ENCODE results near the gene ARHGAP42.
A peak's percentile ranks its signal among the peaks of the same experiment; 100 is the strongest.

The ARHGAP42 gene

DNA sequence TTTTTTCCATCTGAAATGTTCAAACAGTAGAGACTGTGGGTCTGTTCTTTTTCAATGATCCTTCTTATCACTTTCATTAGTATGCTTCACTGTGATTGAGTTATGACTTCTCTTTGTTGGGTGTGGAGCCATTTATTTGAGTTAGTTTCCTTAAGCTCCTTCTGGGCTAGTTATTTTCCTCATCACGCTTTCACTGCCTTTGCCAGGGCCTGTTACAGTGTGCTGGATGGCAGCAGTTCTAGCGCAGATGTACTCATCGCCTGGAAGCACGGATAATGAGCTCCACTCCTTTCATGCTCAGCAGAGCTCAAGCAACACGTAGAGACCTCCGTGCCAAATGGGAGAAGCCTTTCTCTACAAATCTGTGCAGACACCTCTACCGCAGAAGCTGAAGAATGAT is 7.0 kb upstream of the ARHGAP42 start:
- no peak for DNase-seq

DNA sequence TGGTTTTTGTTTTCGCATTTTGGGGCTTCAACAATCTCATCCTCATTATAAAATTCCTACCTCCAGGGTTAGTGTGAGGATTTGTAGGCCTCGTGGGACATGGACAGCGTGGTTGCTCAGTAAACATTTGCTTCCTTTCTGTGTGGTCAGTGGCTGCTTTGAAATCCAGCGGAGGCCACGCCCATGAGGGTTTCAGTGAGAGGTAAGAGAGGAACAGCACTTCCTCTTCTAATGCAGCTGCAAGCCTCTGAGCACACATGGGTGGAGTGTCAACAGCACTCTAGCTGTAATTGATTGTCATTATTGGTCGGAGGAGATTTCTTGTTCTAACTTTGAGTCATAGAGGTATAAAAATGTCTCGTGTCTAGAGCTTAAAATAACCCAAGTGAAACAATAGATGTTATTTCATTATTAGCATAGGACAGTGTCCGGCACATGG is 6.0 kb upstream of the ARHGAP42 start:
- DNase-seq, result no peak

GRCh38 chr11:100682247-100682969 is 4.7 kb upstream of the ARHGAP42 start:
- DNase-seq, result no peak

GRCh38 chr11:100683126-100683525 is 4.0 kb upstream of the ARHGAP42 start:
- DNase-seq, result no peak

GRCh38 chr11:100684101-100685065 is 2.7 kb upstream of the ARHGAP42 start:
- DNase-seq, result no peak

- DNase-seq, result peak; percentile 66
These were observed 523 bp upstream of the ARHGAP42 start for GRCh38 chr11:100686476-100687053.

DNA sequence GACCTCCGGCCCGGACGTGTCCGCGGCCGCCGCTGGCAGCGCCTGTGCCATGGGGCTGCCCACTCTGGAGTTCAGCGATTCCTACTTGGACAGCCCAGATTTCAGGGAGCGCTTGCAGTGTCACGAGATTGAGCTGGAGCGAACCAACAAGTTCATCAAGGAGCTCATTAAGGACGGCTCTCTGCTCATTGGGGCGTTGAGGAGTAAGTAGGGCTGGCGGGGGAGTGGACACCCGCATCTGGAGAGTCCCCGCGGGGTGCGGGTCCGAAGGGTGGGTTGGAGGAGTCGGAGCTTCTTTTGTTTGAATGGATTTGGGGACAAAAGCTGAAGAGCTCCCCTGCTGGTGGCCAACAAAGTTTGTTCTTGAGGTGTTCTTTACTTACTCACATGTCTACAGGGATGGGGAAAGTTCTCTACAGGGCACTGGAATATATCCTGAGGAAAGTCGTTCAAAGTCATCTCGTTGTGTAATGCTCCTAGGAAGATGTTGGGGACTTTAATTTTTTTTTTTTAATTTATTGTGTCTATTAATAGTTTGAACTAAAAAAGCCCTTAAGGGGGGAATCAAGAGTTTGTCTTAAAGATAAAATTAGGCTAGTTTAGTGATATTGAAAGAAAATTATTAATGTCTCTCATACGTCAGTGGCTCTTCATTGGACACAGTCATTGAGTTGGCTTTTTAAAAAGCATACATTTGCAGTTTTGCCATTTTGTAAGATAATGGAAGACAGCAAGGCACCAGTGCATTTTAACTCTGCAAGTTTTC is 725 bp downstream of the ARHGAP42 start:
- peak; percentile 86 for DNase-seq

DNA sequence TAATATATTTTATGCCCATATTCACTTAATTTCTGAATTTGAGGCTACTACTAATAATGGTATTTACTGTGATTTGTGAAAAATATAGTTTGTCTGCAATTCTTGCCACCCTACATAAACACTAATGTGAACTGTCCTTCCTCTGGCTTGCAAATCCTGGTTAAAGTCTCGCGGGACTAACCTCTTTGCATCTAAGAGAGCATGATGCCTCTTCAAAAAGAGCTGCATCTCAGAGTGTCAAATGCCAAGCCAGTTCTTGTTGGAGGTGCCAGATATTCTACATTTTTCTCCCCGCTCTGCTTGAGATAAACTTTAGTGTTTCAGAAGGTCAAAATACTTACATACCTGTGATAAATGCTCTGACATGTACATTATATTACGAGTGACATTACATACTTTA is 2.1 kb downstream of the ARHGAP42 start:
- DNase-seq, result no peak

- no peak for DNase-seq
These were observed 5.0 kb downstream of the ARHGAP42 start for GRCh38 chr11:100691896-100692653.

DNA sequence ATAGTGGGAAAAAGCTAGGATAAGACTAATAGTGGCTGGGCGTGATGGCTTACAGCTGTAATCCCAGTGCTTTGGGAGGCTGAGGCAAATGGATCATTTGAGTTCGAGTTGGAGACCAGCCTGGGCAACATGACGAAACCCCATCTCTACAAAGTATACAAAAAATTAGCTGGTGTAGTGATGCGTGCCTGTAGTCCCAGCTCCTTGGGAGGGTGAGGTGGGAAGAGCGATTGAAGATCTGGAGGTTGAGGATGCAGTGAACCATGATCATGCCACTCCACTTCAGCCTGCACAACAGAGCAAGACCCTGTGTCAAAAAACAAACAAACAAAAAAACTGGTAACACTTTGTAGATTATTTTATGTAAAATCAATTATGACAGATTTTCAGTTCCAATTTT is 8.8 kb downstream of the ARHGAP42 start:
- DNase-seq, result no peak

GRCh38 chr11:100703139-100703538 is 16.1 kb downstream of the ARHGAP42 start:
- no peak for DNase-seq

DNA sequence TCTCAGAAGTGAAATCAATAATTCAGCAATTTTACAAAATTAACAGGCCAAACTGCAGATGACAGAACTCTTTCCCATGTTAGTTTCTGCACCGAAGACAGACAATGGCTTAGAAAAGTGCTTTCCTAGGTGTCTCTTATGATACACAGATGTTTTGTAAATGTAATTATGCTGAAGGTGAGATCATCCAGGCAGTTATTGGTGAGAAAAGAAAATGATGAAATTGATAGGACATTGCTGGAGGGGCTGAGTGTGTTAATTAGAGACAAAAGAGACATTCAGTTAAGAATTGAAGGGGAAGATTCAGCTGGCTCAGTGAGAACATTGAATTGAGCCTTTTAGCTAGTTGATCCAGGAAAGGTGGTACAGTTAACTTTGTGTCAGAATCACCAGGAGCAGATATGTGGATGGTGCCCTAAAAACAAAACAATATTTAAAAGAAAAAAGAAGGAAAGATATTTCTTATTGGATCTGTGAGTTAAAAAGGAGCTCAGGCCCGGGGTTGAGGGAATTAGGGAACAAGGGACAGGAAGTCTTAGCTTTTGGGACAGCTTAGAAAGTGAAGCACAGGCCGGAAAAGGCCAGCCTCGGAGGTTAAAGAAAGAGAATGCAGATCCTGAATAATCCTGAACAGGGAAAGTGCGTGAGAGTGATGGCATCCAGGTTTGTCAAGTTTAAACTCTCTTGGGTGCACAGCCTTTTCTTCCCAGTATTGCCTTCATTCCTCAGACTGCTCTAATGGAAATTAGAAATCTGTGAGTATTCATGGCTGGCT is 16.9 kb downstream of the ARHGAP42 start:
- DNase-seq, result no peak

DNA sequence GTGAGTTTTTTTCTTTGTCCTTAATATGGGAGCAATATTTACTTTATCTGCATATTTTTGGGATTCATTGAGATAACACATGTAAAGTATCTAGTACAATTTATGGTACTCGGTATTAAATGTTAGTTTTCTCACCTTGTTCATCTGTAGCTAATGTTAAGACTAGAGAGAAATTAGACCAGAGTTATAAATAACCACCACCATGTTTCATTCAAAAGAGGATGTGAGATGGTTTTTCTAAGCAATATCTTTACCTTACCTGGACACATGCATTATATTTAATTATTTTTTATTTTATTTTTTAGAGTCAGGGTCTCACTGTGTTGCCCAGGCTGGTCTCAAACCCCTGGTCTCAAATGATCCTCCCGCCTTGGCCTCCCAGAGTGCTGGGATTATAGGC is 18.4 kb downstream of the ARHGAP42 start:
- DNase-seq, result no peak

DNA sequence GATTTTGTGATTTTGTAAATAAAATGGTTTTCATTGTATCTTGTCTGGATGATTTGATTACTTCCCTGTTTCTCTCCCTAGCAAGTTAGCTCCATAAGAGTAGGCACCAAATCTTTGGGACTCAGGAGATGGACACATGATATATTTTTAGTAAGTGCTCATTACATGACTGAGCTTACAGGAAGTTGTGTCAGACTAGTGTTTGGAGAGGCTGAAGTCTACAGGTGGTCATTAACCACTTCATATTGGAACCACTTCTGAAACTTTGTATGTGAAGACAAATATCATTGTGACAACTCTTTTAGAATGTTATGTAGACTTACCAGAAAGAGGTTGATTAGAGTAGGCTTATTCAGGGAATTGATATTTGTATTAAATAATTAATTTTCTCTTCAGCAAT is 19.1 kb downstream of the ARHGAP42 start:
- DNase-seq, result no peak

DNA sequence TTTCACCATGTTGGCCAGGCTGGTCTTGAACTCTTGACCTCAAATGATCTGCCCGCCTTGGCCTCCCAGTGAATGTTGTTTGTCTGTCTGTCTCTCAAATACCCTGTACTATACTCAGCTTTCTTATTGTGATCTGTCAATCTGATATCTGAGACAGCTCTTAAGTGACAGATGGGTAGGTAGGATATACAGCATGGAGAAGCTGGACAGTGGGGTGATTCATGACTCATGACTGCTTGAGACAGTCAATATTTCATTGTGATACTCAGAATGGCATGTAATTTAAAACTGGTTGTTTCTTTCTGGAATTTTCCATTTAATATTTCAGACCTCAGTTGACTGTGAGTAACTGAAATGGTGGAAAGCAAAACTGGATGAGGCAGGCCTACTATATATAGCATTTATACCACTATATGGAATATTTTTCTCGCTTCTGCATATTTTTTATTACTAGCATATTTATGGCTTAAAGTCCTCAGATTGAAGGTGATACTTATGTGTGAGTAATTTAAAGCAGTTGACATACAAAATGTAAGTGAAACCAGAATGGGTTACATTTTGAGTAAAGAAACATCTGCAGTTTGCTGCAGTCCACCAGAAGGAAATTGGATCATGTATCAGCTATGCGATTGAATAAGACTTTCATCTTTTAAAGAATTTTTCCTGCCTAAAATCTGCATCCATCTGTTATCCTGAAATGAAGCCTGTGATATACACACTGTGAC is 22.3 kb downstream of the ARHGAP42 start:
- DNase-seq, result no peak

DNA sequence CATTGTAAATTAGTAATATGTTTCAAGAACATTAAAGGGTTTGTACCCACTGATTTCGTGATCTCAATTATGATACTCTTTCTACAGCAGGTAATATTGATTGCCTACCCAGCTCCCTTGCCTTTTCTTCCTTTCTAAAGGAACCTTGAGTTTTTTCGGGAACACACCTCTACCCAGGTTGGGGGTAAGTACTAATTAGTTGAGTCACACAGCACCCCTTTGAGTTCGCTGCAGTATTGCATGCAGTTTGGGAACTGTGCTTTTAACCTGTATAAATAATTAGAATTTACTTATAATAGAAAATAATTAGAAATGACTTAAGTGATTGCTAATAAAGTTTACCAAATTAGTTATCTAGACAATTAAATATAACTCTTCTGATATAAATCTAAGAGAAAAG is 24.9 kb downstream of the ARHGAP42 start:
- no peak for DNase-seq

GRCh38 chr11:100712583-100712982 is 25.5 kb downstream of the ARHGAP42 start:
- DNase-seq, result no peak

GRCh38 chr11:100715165-100715761 is 28.2 kb downstream of the ARHGAP42 start:
- no peak for DNase-seq

DNA sequence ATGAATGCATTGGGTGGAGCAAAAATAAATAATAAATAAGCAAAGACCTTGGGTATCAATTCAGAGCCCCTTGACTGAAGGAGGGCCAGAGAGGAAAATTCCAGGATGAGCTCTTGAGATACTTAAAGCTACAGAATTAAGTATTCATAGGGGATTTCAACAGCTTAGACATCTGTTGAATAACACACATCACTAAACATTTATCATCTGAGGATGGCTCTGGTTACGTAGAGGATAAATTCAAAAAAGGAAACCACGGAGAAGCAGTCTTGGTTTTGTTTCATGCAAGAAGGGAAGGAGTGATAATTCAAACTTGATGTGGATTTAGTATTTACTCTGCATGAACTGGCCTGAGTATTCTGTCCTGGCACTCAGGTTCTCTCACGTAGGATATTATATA is 29.8 kb downstream of the ARHGAP42 start:
- DNase-seq, result no peak

- no peak for DNase-seq
These were observed 32.3 kb downstream of the ARHGAP42 start for GRCh38 chr11:100719362-100719761.
